GM12865 (cell line): Measurements from ENCODE around the gene CD58.

Experiments
- DNase-seq: peaks from one replicate; pipeline ENCODE4 v3.0.0; 2010; ENCODE audit warnings: low read depth
- H3K4me3 ChIP-seq: 2 replicates; pipeline ENCODE4 v1.5.1; 2011; ENCODE audit warnings: mild to moderate bottlenecking, low read depth, low read length, control low read depth
- CTCF ChIP-seq: IDR thresholded peaks from 2 replicates; pipeline ENCODE4 v1.5.1; 2011; ENCODE audit warnings: low read length, control low read depth, low read depth, inconsistent platforms; ENCODE audit not compliant: insufficient read depth; ENCODE audit errors: missing control alignments

Gene CD58

GRCh38 chr1:116569776-116570357 is 959 bp downstream of the CD58 start:
- no peak for TF ChIP-seq CTCF
- H3K4me3 ChIP-seq = peak overlapping the region; percentile 93
- DNase-seq = peak; percentile 83

GRCh38 chr1:116569381-116569670 is 1.5 kb downstream of the CD58 start:
- DNase-seq = no peak
- no peak for TF ChIP-seq CTCF
- H3K4me3 ChIP-seq = peak overlapping the region; percentile 93

GRCh38 chr1:116568662-116569380 is 2.0 kb downstream of the CD58 start:
- TF ChIP-seq CTCF = no peak
- H3K4me3 ChIP-seq = peak overlapping the region; percentile 93
- DNase-seq = no peak

- no peak for TF ChIP-seq CTCF
- peak; percentile 56 for DNase-seq
- peak overlapping the region; percentile 93 for H3K4me3 ChIP-seq
These were observed 2.8 kb downstream of the CD58 start for GRCh38 chr1:116567790-116568661.

- H3K4me3 ChIP-seq = no peak overlapping the region
- TF ChIP-seq CTCF = no peak
- no peak for DNase-seq
These were observed 5.6 kb downstream of the CD58 start for GRCh38 chr1:116565222-116565621.

- no peak for TF ChIP-seq CTCF
- no peak for DNase-seq
- H3K4me3 ChIP-seq = no peak overlapping the region
These were observed 6.4 kb downstream of the CD58 start for GRCh38 chr1:116564426-116564825.

GRCh38 chr1:116562465-116562864 is 8.4 kb downstream of the CD58 start:
- peak overlapping the region; percentile 41 for H3K4me3 ChIP-seq

More at GRCh38 chr1:116562465-116562864, 8.4 kb downstream of the CD58 start:
- peak; percentile 48 for DNase-seq
